Neural progenitor cell (in vitro differentiated cells): Measurements from ENCODE around the gene UQCRC2.

ENCODE experiments used
- EZH2 ChIP-seq: fragments of 200-600 bp; sonication (generic); IDR thresholded peaks from 2 replicates; pipeline ENCODE4 v1.6.1; 2017; ENCODE audit warnings: antibody characterized with exemption, mild to moderate bottlenecking, moderate library complexity
- EZH2phosphoT487 ChIP-seq: fragments of 200-600 bp; sonication (generic); IDR thresholded peaks from 2 replicates; pipeline ENCODE4 v1.6.1; 2017; ENCODE audit warnings: antibody characterized with exemption
- TF ChIP-seq, protein P1 (sequence below): fragments of 200-600 bp; sonication (generic); IDR thresholded peaks from 2 replicates; pipeline ENCODE4 v1.5.1; 2017; ENCODE audit warnings: antibody characterized with exemption, mild to moderate bottlenecking

DNA sequence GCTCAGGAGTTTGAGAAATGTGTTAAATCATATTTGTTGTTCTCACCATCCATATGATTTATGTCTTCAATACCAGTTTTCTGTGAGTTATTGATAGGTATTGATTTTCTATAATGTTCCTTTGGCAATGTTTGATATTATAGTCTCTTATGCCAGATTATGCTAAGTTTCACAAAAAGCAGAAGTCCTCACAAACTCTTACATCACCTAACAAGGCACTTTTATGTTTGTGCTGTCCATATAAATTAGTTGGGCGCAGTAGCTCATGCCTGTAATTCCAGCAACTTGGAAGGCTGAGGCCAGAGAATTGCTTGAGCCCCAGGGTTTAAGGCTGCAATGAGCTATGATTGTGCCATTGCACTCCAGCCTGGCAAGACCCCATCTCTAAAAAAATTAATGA, 12.6 kb upstream of the UQCRC2 start:
- TF ChIP-seq, protein P1, sequence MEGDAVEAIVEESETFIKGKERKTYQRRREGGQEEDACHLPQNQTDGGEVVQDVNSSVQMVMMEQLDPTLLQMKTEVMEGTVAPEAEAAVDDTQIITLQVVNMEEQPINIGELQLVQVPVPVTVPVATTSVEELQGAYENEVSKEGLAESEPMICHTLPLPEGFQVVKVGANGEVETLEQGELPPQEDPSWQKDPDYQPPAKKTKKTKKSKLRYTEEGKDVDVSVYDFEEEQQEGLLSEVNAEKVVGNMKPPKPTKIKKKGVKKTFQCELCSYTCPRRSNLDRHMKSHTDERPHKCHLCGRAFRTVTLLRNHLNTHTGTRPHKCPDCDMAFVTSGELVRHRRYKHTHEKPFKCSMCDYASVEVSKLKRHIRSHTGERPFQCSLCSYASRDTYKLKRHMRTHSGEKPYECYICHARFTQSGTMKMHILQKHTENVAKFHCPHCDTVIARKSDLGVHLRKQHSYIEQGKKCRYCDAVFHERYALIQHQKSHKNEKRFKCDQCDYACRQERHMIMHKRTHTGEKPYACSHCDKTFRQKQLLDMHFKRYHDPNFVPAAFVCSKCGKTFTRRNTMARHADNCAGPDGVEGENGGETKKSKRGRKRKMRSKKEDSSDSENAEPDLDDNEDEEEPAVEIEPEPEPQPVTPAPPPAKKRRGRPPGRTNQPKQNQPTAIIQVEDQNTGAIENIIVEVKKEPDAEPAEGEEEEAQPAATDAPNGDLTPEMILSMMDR = no peak
- TF ChIP-seq EZH2phosphoT487 (no peak), EZH2 (no peak)
